ENCODE results near the gene SCIN.

- no peak for TF ChIP-seq POLR2A (IDR thresholded peaks at IDR 0.05)
- no peak for TF ChIP-seq CTCF (IDR thresholded peaks at IDR 0.05)
These were observed 14.4 kb downstream of the SCIN start for GRCh38 chr7:12584930-12585329.

All from adrenal gland (tissue), 5 donors.